GM10248 (cell line): ENCODE measurements around the gene CRAMP1.
"Not testable (repeated sequence)": the region's sequence is repeated elsewhere in the genome, so short reads cannot be mapped to it uniquely, and the experiment has no call there.

Experiments used
- CTCF ChIA-PET: fragments of 300-600 bp; sonication (Branson Sonifier 250); formaldehyde crosslinking; extraction: SDS; loops from one replicate; lab custom pipeline; 2021; ENCODE audit warnings: antibody characterized with exemption; lab: Yijun Ruan, JAX
- POLR2A ChIA-PET: fragments of 350-650 bp; sonication (Branson Sonifier 250); formaldehyde crosslinking; extraction: SDS; loops from one replicate; lab custom pipeline; 2020; ENCODE audit warnings: antibody characterized with exemption; lab: Yijun Ruan, JAX
- DNase-seq: peaks from one replicate; pipeline ENCODE4 v3.0.0; 2012; ENCODE audit errors: extremely low spot score
- TF ChIP-seq, protein P1 (sequence below): IDR thresholded peaks from 2 replicates; pipeline ENCODE4 v1.5.1; 2012; ENCODE audit warnings: mild to moderate bottlenecking, low read depth; ENCODE audit errors: extremely low read depth, missing control alignments, control extremely low read depth

Gene CRAMP1

DNA sequence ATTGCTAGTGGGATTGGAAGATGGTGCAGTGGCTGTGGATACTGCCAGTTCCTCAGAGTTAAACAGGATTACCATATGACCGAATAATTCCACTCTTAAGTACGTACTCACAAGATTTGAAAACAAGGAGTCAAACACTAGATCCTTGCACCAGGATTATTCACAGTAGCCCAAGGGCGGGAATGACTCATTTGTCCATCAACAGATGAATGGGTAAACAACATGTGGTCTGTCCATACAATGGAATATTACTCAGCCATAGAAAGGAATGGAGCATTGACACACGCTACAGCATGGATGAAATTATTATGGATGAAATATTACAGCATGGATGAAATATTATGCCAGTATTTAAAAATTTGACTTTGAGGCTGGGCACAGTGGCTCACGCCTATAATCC, 84.7 kb downstream of the CRAMP1 start:
- ChIA-PET POLR2A (no interaction called here), CTCF (interaction anchor here (1.3 kb wide), 1 partner anchor 9 kb away, joined by 12 read pairs; the partner anchor contains the start of gene MAPK8IP3)
- DNase-seq, result no peak
- TF ChIP-seq, protein P1, sequence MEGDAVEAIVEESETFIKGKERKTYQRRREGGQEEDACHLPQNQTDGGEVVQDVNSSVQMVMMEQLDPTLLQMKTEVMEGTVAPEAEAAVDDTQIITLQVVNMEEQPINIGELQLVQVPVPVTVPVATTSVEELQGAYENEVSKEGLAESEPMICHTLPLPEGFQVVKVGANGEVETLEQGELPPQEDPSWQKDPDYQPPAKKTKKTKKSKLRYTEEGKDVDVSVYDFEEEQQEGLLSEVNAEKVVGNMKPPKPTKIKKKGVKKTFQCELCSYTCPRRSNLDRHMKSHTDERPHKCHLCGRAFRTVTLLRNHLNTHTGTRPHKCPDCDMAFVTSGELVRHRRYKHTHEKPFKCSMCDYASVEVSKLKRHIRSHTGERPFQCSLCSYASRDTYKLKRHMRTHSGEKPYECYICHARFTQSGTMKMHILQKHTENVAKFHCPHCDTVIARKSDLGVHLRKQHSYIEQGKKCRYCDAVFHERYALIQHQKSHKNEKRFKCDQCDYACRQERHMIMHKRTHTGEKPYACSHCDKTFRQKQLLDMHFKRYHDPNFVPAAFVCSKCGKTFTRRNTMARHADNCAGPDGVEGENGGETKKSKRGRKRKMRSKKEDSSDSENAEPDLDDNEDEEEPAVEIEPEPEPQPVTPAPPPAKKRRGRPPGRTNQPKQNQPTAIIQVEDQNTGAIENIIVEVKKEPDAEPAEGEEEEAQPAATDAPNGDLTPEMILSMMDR, result no peak

- POLR2A ChIA-PET, result no interaction called here
- CTCF ChIA-PET, result no interaction called here
- TF ChIP-seq, protein P1, result no peak
- DNase-seq, result no peak
Observed at GRCh38 chr16:1698680-1699079, 86.5 kb downstream of the CRAMP1 start.

DNA sequence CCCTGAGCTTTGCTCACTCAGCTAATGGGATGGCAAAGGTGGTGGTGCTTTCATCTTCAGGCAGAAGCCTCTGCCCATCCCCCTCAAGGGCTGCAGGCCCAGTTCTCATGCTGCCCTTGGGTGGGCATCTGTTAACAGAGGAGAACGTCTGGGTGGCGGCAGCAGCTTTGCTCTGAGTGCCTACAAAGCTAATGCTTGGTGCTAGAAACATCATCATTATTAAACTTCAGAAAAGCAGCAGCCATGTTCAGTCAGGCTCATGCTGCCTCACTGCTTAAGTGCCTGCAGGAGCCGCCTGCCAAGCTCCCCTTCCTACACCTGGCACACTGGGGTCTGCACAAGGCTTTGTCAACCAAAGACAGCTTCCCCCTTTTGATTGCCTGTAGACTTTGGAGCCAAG, 88.1 kb downstream of the CRAMP1 start:
- POLR2A ChIA-PET, result no interaction called here
- no peak for DNase-seq
- TF ChIP-seq, protein P1, result no peak
- CTCF ChIA-PET, result interaction anchor here (1.0 to 3.2 kb wide), 2 partner anchors 8 to 22 kb away, joined by 3 to 12 read pairs; partner anchors contain the start of gene JPT2

- DNase-seq, result no peak
- ChIA-PET POLR2A (interaction anchor here (1.1 kb wide), 1 partner anchor 72 kb away, joined by 5 read pairs; no protein-coding TSS in a partner anchor), CTCF (interaction anchor here (2.2 to 3.2 kb wide), 2 partner anchors 10 to 23 kb away, joined by 7 to 12 read pairs; partner anchors contain the start of gene JPT2)
- TF ChIP-seq, protein P1, result no peak
Observed at GRCh38 chr16:1701216-1701878, 89.2 kb downstream of the CRAMP1 start.

GRCh38 chr16:1705324-1705687, 93.1 kb downstream of the CRAMP1 start:
- DNase-seq, result not testable (repeated sequence)
- ChIA-PET CTCF (interaction anchor here (0.6 to 4.5 kb wide), 38 partner anchors 8 to 1068 kb away, joined by 3 to 36 read pairs (median 4); partner anchors contain the start of genes CRAMP1, EME2, FAHD1 and HAGH), POLR2A (interaction anchor here (0.7 to 1.2 kb wide), 3 partner anchors 16 to 259 kb away, joined by 3 to 5 read pairs (median 4); partner anchors contain the start of gene RPS2)

DNA sequence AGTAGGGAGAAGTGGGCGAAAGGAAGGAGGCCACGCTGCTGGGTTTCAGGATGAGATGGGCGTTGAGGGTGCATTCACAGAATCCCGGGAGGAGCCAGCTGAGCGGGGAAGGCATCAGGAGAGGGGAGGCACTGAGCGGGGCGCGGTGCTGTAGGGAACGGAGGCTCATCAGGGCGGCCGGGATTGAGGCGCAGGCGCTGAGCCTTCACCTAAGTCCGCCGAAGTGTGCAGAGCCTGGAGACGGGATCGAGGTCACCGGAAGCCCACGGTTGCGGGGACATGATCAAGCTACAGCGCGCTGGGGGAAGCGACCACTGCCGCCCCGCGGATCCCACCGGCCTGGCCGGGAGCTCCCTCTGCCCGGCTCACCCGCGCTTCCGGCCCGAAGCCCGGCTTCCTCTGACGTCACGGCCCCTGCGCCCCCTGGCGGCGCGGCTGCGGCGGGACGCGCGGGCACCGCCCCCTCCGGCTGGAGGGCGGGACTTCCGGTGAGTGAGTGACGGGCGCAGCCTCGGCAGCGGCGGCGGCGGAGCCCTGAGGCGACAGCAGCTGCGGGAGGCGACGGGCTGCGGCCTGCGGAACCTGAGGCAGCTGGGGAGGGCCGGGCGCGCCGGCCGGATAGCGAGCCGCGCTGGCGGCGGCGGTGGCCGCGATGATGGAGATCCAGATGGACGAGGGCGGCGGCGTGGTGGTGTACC, 93.7 kb downstream of the CRAMP1 start, which contains the start of gene MAPK8IP3:
Gene MAPK8IP3 (plus strand): TSS at position 508 of the 698 bp plus-strand sequence. CDS start 145 bp downstream, at position 653.
- ChIA-PET POLR2A (interaction anchor here (0.7 to 1.2 kb wide), 3 partner anchors 15 to 259 kb away, joined by 3 to 5 read pairs (median 4); partner anchors contain the start of gene RPS2), CTCF (interaction anchor here (0.6 to 4.5 kb wide), 41 partner anchors 8 to 1069 kb away, joined by 3 to 36 read pairs (median 4); partner anchors contain the start of genes CRAMP1, EME2, FAHD1 and HAGH)
- TF ChIP-seq, protein P1, result peak; percentile 99
- peak; percentile 99 for DNase-seq
